ENCODE measurements around the gene HSPG2. TPM values are rescaled to one million over a fixed set of nuclear protein-coding genes. Genes with fewer than 3 reads are reported as not detected.

Gene HSPG2
- total RNA-seq, 1 experiment from 2014 or later = 35.1 TPM

DNA sequence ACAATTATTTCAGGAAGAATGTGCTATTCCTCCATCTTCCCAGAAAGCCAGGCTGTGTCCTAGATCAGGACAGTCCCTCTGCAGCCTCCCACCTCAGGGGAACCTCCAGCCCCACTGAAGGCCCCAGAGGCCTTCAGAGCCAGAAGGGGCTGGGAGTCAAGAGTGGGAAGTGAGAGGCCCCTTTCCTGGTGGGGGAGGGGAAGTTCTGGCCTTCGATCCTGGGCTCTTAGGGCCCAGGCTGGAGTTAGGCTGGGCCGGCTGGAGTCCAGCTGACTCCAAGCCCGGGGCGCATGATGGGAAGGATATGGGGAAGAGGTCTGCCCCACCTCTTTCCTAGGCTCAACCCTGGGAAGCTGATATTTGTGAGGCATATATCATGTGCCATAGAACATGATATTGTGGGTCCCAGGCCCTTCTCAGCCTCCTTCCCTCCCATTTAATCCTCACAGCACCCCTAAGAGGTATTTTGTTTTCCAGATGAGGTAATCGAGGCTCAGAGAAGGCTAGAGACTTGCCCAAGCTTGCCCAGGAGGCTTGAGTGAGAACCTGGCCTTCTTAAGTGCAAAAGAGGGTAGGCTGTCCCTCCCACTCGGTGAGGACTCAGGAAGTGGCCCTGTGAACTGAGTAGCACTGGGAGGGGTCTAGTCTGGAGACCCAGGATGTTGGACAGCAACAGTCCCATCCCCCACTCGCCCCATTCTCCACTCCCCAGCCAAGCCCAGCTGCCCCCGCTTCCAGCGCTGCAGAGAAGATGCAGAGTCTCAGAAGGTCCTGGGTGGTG, 18.6 kb upstream of the HSPG2 start:
- Histone ChIP-seq H3K4me1 (ENCODE audit: insufficient read depth, low read length) (peaks cover 28% of the 10 kb centered on the region), H4K20me1 (ENCODE audit: low read length) (no peaks in the 10 kb centered on the region), H3K9ac (ENCODE audit: low read length) (no peak overlapping the region), H3K27me3 (ENCODE audit: low read length) (no peaks in the 10 kb centered on the region), H3K9me3 (ENCODE audit: low read length) (no peaks in the 10 kb centered on the region), H3K9me2 (replicated peaks; ENCODE audit: low read length) (no peaks in the 10 kb centered on the region), H3K36me3 (ENCODE audit: low read depth, low read length) (no peaks in the 10 kb centered on the region), H3K27ac (ENCODE audit: low read length) (no peak overlapping the region), H3F3A (ENCODE audit: low read length, unreplicated experiment) (no peaks in the 10 kb centered on the region), H3K79me2 (ENCODE audit: low read length) (no peaks in the 10 kb centered on the region), H3K4me3 (ENCODE audit: low read length) (no peak overlapping the region), H3K4me2 (ENCODE audit: low read length) (no peak overlapping the region), H2AFZ (ENCODE audit: low read length) (no peak overlapping the region)
- ATAC-seq = no peak
- BruUV-seq (replicated peaks) = no TSS peak
- POLR2A ChIA-PET (ENCODE audit: unreplicated experiment) = no interaction called here
- intact Hi-C loops (cut with micrococcal nuclease) = no loop called here
- CTCF ChIA-PET = no interaction called here
- DNase-seq = no peak
- no peak for TF ChIP-seq EZH2phosphoT487 (IDR thresholded peaks at IDR 0.05; ENCODE audit: borderline replicate concordance, low read length)
- no peak for TF ChIP-seq EZH2 (IDR thresholded peaks at IDR 0.05; ENCODE audit: low read length, unreplicated experiment)
- TF ChIP-seq, protein P1, sequence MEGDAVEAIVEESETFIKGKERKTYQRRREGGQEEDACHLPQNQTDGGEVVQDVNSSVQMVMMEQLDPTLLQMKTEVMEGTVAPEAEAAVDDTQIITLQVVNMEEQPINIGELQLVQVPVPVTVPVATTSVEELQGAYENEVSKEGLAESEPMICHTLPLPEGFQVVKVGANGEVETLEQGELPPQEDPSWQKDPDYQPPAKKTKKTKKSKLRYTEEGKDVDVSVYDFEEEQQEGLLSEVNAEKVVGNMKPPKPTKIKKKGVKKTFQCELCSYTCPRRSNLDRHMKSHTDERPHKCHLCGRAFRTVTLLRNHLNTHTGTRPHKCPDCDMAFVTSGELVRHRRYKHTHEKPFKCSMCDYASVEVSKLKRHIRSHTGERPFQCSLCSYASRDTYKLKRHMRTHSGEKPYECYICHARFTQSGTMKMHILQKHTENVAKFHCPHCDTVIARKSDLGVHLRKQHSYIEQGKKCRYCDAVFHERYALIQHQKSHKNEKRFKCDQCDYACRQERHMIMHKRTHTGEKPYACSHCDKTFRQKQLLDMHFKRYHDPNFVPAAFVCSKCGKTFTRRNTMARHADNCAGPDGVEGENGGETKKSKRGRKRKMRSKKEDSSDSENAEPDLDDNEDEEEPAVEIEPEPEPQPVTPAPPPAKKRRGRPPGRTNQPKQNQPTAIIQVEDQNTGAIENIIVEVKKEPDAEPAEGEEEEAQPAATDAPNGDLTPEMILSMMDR (conservative IDR thresholded peaks at IDR 0.05; ENCODE audit: low read depth, low read length) = no peak

DNA sequence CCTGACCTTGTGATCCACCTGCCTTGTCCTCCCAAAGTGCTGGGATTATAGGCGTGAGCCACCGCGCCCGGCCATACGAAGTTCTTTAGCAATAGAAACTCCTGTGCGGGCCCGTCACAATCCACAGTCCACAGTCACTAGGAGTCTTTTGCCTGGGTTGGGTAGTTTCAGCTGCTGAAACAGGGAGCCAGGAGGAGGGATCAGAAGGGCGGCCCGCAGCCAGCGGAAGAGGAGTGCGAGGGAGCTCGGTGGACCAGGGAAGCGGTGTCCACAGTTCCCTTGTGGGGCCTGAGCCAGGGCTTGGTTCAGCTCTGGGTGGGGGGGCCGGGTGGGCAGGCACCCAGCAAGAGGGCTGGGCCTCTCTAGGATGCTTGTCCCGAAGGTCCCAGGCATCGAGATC, 17.9 kb upstream of the HSPG2 start:
- no peaks in the 10 kb centered on the region for H4K20me1 ChIP-seq (ENCODE audit: low read length)
- no peaks in the 10 kb centered on the region for H3K79me2 ChIP-seq (ENCODE audit: low read length)
- no peaks in the 10 kb centered on the region for H3K9me3 ChIP-seq (ENCODE audit: low read length)
- BruUV-seq (replicated peaks) = no TSS peak
- H3K4me2 ChIP-seq (ENCODE audit: low read length) = no peak overlapping the region
- ATAC-seq (no peak), DNase-seq (no peak)
- H3K4me3 ChIP-seq (ENCODE audit: low read length) = no peak overlapping the region
- H3F3A ChIP-seq (ENCODE audit: low read length, unreplicated experiment) = no peaks in the 10 kb centered on the region
- H3K27me3 ChIP-seq (ENCODE audit: low read length) = no peaks in the 10 kb centered on the region
- ChIA-PET CTCF (no interaction called here), POLR2A (ENCODE audit: unreplicated experiment) (no interaction called here)
- intact Hi-C loops (cut with micrococcal nuclease) = no loop called here
- peaks cover 28% of the 10 kb centered on the region for H3K4me1 ChIP-seq (ENCODE audit: insufficient read depth, low read length)
- H3K9me2 ChIP-seq (replicated peaks; ENCODE audit: low read length) = no peaks in the 10 kb centered on the region
- no peak for TF ChIP-seq EZH2phosphoT487 (IDR thresholded peaks at IDR 0.05; ENCODE audit: borderline replicate concordance, low read length)
- TF ChIP-seq EZH2 (IDR thresholded peaks at IDR 0.05; ENCODE audit: low read length, unreplicated experiment) = no peak
- TF ChIP-seq, protein P1 (conservative IDR thresholded peaks at IDR 0.05; ENCODE audit: low read depth, low read length) = no peak
- H2AFZ ChIP-seq (ENCODE audit: low read length) = no peak overlapping the region
- no peaks in the 10 kb centered on the region for H3K36me3 ChIP-seq (ENCODE audit: low read depth, low read length)
- no peak overlapping the region for H3K9ac ChIP-seq (ENCODE audit: low read length)
- H3K27ac ChIP-seq (ENCODE audit: low read length) = no peak overlapping the region

DNA sequence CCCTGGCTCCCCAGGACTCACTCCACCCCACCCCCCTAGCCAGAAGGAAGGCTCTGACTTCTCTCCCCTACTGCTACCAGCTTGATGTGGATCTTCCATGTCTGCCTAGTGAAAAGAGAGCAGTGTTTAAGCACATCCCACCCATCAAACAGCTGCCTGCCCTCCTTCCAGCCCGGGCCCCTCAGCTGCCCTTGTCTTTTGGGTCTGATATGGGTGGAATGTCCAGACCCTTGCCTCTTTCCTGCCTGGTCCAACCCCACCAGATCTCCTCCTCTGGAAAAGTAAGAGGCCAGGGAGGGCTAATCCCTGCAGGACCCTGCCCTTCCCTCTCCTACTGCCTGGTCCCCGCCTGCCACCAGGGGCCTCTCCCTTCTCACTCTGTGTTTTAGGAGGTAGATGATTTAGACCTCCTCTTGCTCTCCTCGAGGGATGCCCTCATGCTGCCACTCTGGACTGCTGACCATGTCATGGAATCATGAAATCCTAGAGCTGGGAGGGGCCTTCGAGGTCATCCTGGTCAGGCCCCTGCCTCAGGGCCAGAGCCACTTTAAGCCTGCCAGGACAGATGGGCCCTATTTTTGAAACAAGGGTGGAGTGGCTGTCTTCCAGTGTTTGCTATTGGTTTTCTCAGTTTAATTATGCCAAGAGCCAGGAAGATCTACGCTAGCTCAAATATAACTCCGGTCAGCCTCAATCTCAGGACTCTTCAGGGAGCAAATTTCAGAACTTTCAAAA, 15.8 kb upstream of the HSPG2 start:
- Histone ChIP-seq H3K27me3 (ENCODE audit: low read length) (no peaks in the 10 kb centered on the region), H3K36me3 (ENCODE audit: low read depth, low read length) (no peaks in the 10 kb centered on the region), H3K79me2 (ENCODE audit: low read length) (no peaks in the 10 kb centered on the region), H3F3A (ENCODE audit: low read length, unreplicated experiment) (no peaks in the 10 kb centered on the region), H3K27ac (ENCODE audit: low read length) (no peak overlapping the region), H3K4me3 (ENCODE audit: low read length) (no peak overlapping the region), H3K4me1 (ENCODE audit: insufficient read depth, low read length) (peaks cover 18% of the 10 kb centered on the region), H3K4me2 (ENCODE audit: low read length) (no peak overlapping the region), H3K9ac (ENCODE audit: low read length) (no peak overlapping the region), H2AFZ (ENCODE audit: low read length) (no peak overlapping the region), H3K9me3 (ENCODE audit: low read length) (no peaks in the 10 kb centered on the region), H3K9me2 (replicated peaks; ENCODE audit: low read length) (no peaks in the 10 kb centered on the region), H4K20me1 (ENCODE audit: low read length) (no peaks in the 10 kb centered on the region)
- BruUV-seq (replicated peaks) = no TSS peak
- intact Hi-C loops (cut with micrococcal nuclease) = no loop called here
- no peak for ATAC-seq
- DNase-seq = no peak
- ChIA-PET CTCF (no interaction called here), POLR2A (ENCODE audit: unreplicated experiment) (no interaction called here)
- TF ChIP-seq EZH2phosphoT487 (IDR thresholded peaks at IDR 0.05; ENCODE audit: borderline replicate concordance, low read length) (no peak), EZH2 (IDR thresholded peaks at IDR 0.05; ENCODE audit: low read length, unreplicated experiment) (no peak)
- TF ChIP-seq, protein P1 (conservative IDR thresholded peaks at IDR 0.05; ENCODE audit: low read depth, low read length) = no peak

Measured in PC-3 (cell line).